GM23338 (cell line): ENCODE data around the gene ITIH2. TPM values are rescaled to one million over a fixed set of nuclear protein-coding genes. Genes with fewer than 3 reads are reported as not detected.

Experiments
- ATAC-seq: fragments of 200-7000 bp; cut with Tn5 transposase; 3 replicates; pipeline ENCODE4 v1.9.1; 2020
- DNase-seq: peaks from one replicate; pipeline ENCODE4 v3.0.0-alpha.2; 2015; ENCODE audit warnings: low spot score
- H2AFZ ChIP-seq: fragments of 200-600 bp; sonication (generic); 2 replicates; pipeline ENCODE4 v1.8.0; 2016; ENCODE audit warnings: antibody characterized with exemption, mild to moderate bottlenecking, moderate library complexity
- H3F3A ChIP-seq: fragments of 200-600 bp; sonication (generic); replicated peaks from 2 replicates; pipeline ENCODE4 v1.8.0; 2017; ENCODE audit warnings: antibody characterized with exemption, mixed run types, low read depth
- H3K27ac ChIP-seq: fragments of 200-600 bp; sonication (generic); 2 replicates; pipeline ENCODE4 v1.6.1; 2016; ENCODE audit warnings: low read depth
- H3K27me3 ChIP-seq: fragments of 200-600 bp; sonication (generic); 2 replicates; pipeline ENCODE4 v1.8.0; 2016; ENCODE audit warnings: mild to moderate bottlenecking, mixed run types, moderate library complexity; ENCODE audit not compliant: insufficient read depth
- H3K36me3 ChIP-seq: fragments of 200-600 bp; sonication (generic); 2 replicates; pipeline ENCODE4 v1.8.0; 2016; ENCODE audit warnings: mild to moderate bottlenecking; ENCODE audit not compliant: insufficient read depth
- H3K4me1 ChIP-seq: fragments of 200-600 bp; sonication (generic); 2 replicates; pipeline ENCODE4 v1.8.0; 2016; ENCODE audit warnings: mild to moderate bottlenecking, moderate library complexity; ENCODE audit not compliant: insufficient read depth
- H3K4me2 ChIP-seq: fragments of 200-600 bp; sonication (generic); 2 replicates; pipeline ENCODE4 v1.7.1; 2017; ENCODE audit warnings: mixed run types
- H3K4me3 ChIP-seq: fragments of 200-600 bp; sonication (generic); 2 replicates; pipeline ENCODE4 v1.6.1; 2016; ENCODE audit warnings: mixed run types
- H3K79me2 ChIP-seq: fragments of 200-600 bp; sonication (generic); replicated peaks from 2 replicates; pipeline ENCODE4 v1.8.0; 2017; ENCODE audit warnings: mild to moderate bottlenecking; ENCODE audit not compliant: insufficient read depth
- H3K9me2 ChIP-seq: fragments of 200-600 bp; sonication (generic); 2 replicates; pipeline ENCODE4 v1.8.0; 2017; ENCODE audit not compliant: insufficient read depth
- H4K20me1 ChIP-seq: fragments of 200-600 bp; sonication (generic); replicated peaks from 2 replicates; pipeline ENCODE4 v1.8.0; 2017; ENCODE audit warnings: mild to moderate bottlenecking; ENCODE audit not compliant: insufficient read depth
- H3K27ac Mint-ChIP-seq: 2 replicates; pipeline ENCODE4 v1.8.0; 2020; ENCODE audit warnings: inconsistent platforms, mild to moderate bottlenecking, moderate library complexity, mixed read lengths
- H3K27me3 Mint-ChIP-seq: 3 replicates; pipeline ENCODE4 v1.8.0; 2022; ENCODE audit warnings: low read depth, mild to moderate bottlenecking, moderate library complexity, mixed read lengths, inconsistent platforms; ENCODE audit not compliant: insufficient read depth, poor library complexity
- H3K36me3 Mint-ChIP-seq: 3 replicates; pipeline ENCODE4 v1.8.0; 2021; ENCODE audit warnings: low read depth, mild to moderate bottlenecking, inconsistent platforms, moderate library complexity, mixed read lengths
- H3K4me1 Mint-ChIP-seq: 3 replicates; pipeline ENCODE4 v1.8.0; 2020; ENCODE audit warnings: mild to moderate bottlenecking, inconsistent platforms, mixed read lengths
- H3K4me3 Mint-ChIP-seq: 3 replicates; pipeline ENCODE4 v1.8.0; 2021; ENCODE audit warnings: moderate library complexity, mild to moderate bottlenecking, inconsistent platforms, mixed read lengths
- H3K9me3 Mint-ChIP-seq: 3 replicates; pipeline ENCODE4 v1.8.0; 2020; ENCODE audit warnings: moderate library complexity, mild to moderate bottlenecking, inconsistent platforms, mixed read lengths
- POLR2AphosphoS5 ChIP-seq: IDR thresholded peaks from 2 replicates; pipeline ENCODE4 v1.6.1; 2016; ENCODE audit warnings: antibody characterized with exemption, low read depth
- STAT1 ChIP-seq: IDR thresholded peaks from one replicate; pipeline ENCODE4 v1.6.1; 2016; ENCODE audit warnings: antibody characterized with exemption; ENCODE audit not compliant: unreplicated experiment
- polyA plus RNA-seq: library from polyadenylated mRNA; unstranded; fragments of >200 nt; fragmentation: Nextera tagmentation; extraction: Ambion mirVana; gene quantifications from 2 replicates; pipeline ENCODE4 v1.2.1, GENCODE V29; 2016
- total RNA-seq: library from RNA; depleted of rRNA; stranded (reverse); fragments of >200 nt; shearing (Covaris generic); gene quantifications from 2 replicates; pipeline ENCODE4 v1.2.3, GENCODE V29; 2014
- TF ChIP-seq, protein P1 (sequence below): IDR thresholded peaks from 2 replicates; pipeline ENCODE4 v1.6.1; 2016; ENCODE audit warnings: antibody characterized with exemption
- TF ChIP-seq, protein P2 (sequence below): fragments of 250-450 bp; sonication (Bioruptor Pico); IDR thresholded peaks from 2 replicates; pipeline ENCODE4 v1.5.0; 2020; ENCODE audit warnings: mild to moderate bottlenecking, moderate library complexity

Gene ITIH2
- total and polyA plus RNA-seq, 2 experiments from 2014 or later: 0.10 TPM; not detected in 1

DNA sequence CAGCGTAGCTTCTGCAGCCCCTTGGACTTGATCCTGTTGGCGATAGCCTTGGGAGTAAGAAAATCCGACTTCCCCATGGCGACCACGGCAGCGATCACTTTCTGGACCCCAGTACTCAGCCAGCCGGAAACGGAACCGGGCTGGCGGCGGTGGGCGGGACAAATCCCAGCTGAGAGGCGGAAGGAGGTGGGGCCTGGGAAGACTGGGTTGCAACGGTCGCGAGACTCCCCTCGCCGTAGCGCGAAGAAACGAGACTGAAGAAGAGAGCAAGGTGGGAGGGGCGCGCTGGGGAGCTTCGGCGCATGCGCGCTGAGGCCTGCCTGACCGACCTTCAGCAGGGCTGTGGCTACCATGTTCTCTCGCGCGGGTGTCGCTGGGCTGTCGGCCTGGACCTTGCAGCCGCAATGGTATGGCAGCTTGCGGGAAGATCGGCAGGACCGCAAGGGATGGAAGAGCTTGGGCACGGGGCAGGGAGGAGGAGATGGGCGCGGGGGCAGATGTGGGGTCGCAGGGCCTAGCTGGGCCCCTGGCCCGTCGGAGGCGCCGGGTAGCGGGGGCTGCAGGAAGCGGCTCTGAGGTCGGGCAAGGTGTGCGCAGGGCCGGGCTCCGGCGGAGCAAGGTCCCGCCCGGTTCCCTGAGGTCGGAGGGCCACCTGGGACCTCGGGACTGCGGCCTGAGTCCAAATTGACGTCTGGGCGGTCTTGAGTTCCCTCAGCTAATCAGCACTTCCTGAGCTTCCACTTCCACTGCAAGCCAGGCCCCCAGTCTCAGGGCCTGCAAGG, 84.9 kb downstream of the ITIH2 start, which contains the start of the genes ATP5F1C and KIN:
Gene ATP5F1C (plus strand): TSS at position 321 of the 782 bp plus-strand sequence. CDS start 31 bp downstream, at position 352.
Gene KIN (minus strand): TSS at position 137 of the 782 bp plus-strand sequence. CDS start 60 bp downstream, at position 77.
- Mint-ChIP-seq H3K36me3 (peaks cover 9% of the 10 kb centered on the region; the same call in 2 of the 3 replicates), H3K27me3 (peaks cover 5% of the 10 kb centered on the region), H3K9me3 (no peaks in the 10 kb centered on the region), H3K4me3 (no peak within 1 kb of the TSS), H3K27ac (peak within 1 kb of the TSS; percentile 90), H3K4me1 (peaks cover 13% of the 10 kb centered on the region; the same call in 2 of the 3 replicates)
- Histone ChIP-seq H3K4me2 (peak within 1 kb of the TSS; percentile 93), H3F3A (no peaks in the 10 kb centered on the region), H3K27me3 (no peaks in the 10 kb centered on the region), H3K4me1 (peaks cover 19% of the 10 kb centered on the region), H4K20me1 (peaks cover 51% of the 10 kb centered on the region), H3K9me2 (no peaks in the 10 kb centered on the region), H3K36me3 (no peaks in the 10 kb centered on the region; the same call in 1 of the 2 replicates), H3K27ac (0 out of 2 replicates have a peak within 1 kb of the TSS, but pooled peaks have one; percentile 21), H3K4me3 (peak within 1 kb of the TSS; percentile 96), H2AFZ (peak within 1 kb of the TSS; percentile 48; the same call in 1 of the 2 replicates), H3K79me2 (peaks cover 97% of the 10 kb centered on the region)
- DNase-seq: peak; percentile 97
- peak; percentile 94 for ATAC-seq
- TF ChIP-seq, protein P1, sequence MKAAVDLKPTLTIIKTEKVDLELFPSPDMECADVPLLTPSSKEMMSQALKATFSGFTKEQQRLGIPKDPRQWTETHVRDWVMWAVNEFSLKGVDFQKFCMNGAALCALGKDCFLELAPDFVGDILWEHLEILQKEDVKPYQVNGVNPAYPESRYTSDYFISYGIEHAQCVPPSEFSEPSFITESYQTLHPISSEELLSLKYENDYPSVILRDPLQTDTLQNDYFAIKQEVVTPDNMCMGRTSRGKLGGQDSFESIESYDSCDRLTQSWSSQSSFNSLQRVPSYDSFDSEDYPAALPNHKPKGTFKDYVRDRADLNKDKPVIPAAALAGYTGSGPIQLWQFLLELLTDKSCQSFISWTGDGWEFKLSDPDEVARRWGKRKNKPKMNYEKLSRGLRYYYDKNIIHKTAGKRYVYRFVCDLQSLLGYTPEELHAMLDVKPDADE: peak; percentile 36; the same call in 1 of the 2 replicates
- TF ChIP-seq, protein P2, sequence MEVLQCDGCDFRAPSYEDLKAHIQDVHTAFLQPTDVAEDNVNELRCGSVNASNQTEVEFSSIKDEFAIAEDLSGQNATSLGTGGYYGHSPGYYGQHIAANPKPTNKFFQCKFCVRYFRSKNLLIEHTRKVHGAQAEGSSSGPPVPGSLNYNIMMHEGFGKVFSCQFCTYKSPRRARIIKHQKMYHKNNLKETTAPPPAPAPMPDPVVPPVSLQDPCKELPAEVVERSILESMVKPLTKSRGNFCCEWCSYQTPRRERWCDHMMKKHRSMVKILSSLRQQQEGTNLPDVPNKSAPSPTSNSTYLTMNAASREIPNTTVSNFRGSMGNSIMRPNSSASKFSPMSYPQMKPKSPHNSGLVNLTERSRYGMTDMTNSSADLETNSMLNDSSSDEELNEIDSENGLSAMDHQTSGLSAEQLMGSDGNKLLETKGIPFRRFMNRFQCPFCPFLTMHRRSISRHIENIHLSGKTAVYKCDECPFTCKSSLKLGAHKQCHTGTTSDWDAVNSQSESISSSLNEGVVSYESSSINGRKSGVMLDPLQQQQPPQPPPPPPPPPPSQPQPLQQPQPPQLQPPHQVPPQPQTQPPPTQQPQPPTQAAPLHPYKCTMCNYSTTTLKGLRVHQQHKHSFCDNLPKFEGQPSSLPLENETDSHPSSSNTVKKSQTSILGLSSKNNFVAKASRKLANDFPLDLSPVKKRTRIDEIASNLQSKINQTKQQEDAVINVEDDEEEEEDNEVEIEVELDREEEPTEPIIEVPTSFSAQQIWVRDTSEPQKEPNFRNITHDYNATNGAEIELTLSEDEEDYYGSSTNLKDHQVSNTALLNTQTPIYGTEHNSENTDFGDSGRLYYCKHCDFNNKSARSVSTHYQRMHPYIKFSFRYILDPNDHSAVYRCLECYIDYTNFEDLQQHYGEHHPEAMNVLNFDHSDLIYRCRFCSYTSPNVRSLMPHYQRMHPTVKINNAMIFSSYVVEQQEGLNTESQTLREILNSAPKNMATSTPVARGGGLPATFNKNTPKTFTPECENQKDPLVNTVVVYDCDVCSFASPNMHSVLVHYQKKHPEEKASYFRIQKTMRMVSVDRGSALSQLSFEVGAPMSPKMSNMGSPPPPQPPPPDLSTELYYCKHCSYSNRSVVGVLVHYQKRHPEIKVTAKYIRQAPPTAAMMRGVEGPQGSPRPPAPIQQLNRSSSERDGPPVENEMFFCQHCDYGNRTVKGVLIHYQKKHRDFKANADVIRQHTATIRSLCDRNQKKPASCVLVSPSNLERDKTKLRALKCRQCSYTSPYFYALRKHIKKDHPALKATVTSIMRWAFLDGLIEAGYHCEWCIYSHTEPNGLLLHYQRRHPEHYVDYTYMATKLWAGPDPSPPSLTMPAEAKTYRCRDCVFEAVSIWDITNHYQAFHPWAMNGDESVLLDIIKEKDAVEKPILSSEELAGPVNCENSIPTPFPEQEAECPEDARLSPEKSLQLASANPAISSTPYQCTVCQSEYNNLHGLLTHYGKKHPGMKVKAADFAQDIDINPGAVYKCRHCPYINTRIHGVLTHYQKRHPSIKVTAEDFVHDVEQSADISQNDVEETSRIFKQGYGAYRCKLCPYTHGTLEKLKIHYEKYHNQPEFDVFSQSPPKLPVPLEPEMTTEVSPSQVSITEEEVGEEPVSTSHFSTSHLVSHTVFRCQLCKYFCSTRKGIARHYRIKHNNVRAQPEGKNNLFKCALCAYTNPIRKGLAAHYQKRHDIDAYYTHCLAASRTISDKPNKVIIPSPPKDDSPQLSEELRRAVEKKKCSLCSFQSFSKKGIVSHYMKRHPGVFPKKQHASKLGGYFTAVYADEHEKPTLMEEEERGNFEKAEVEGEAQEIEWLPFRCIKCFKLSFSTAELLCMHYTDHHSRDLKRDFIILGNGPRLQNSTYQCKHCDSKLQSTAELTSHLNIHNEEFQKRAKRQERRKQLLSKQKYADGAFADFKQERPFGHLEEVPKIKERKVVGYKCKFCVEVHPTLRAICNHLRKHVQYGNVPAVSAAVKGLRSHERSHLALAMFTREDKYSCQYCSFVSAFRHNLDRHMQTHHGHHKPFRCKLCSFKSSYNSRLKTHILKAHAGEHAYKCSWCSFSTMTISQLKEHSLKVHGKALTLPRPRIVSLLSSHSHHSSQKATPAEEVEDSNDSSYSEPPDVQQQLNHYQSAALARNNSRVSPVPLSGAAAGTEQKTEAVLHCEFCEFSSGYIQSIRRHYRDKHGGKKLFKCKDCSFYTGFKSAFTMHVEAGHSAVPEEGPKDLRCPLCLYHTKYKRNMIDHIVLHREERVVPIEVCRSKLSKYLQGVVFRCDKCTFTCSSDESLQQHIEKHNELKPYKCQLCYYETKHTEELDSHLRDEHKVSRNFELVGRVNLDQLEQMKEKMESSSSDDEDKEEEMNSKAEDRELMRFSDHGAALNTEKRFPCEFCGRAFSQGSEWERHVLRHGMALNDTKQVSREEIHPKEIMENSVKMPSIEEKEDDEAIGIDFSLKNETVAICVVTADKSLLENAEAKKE (CRISPR knock-in tag): no peak
- TF ChIP-seq POLR2AphosphoS5: peak; percentile 93
- no peak for TF ChIP-seq STAT1
